ENCODE measurements around the gene ARL14EPL.

Gene ARL14EPL

DNA sequence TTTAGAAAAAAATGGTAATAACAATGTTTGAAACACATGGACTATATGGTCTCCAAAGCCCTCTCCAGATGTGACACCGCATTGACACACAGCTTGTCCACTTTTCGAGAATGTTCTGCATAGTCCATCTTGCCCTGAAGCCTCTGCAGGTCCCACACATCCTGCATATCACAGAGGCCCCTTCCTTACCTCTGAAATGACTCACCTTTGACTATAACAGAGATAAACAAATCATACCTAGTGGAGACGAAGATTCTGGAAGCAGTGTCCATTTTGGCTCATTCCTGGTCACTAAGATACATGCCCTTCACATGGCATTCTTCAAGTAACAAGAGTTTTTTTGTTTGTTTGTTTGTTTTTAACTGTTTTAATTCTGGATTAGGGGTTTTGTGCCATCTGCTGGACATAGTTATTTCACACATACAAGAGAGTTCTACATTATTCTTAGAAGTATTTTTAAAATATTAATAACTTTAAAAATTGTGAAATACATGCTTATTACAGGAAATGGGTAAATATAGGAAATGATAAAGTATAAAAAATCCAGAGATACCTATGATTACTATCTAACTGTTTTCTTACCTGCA, 5.1 kb downstream of the ARL14EPL start:
- Histone ChIP-seq H3K4me1 (ENCODE audit: control insufficient read depth, low read length) (peaks cover 56% of the 10 kb centered on the region), H3K4me3 (ENCODE audit: low read length) (no peak overlapping the region; the same call in 1 of the 2 replicates), H3K79me2 (ENCODE audit: control insufficient read depth, low read length) (no peaks in the 10 kb centered on the region), H3K9me2 (replicated peaks; ENCODE audit: control insufficient read depth, low read length) (no peaks in the 10 kb centered on the region), H3K36me3 (ENCODE audit: control insufficient read depth, low read length) (peaks cover 5% of the 10 kb centered on the region), H3K27me3 (ENCODE audit: control insufficient read depth, low read length) (no peaks in the 10 kb centered on the region), H3K27ac (ENCODE audit: low read depth, low read length) (peak overlapping the region; percentile 63), H4K20me1 (ENCODE audit: control insufficient read depth, insufficient read depth, low read depth, low read length) (no peaks in the 10 kb centered on the region), H3K4me2 (ENCODE audit: low read length) (peak overlapping the region; percentile 49), H3F3A (ENCODE audit: control insufficient read depth, insufficient read depth) (no peaks in the 10 kb centered on the region), H3K9me3 (ENCODE audit: control insufficient read depth, insufficient read depth, low read length) (no peaks in the 10 kb centered on the region)
- TF ChIP-seq EZH2phosphoT487 (IDR thresholded peaks at IDR 0.05; ENCODE audit: borderline replicate concordance, low read length), result no peak
- TF ChIP-seq, protein P1, sequence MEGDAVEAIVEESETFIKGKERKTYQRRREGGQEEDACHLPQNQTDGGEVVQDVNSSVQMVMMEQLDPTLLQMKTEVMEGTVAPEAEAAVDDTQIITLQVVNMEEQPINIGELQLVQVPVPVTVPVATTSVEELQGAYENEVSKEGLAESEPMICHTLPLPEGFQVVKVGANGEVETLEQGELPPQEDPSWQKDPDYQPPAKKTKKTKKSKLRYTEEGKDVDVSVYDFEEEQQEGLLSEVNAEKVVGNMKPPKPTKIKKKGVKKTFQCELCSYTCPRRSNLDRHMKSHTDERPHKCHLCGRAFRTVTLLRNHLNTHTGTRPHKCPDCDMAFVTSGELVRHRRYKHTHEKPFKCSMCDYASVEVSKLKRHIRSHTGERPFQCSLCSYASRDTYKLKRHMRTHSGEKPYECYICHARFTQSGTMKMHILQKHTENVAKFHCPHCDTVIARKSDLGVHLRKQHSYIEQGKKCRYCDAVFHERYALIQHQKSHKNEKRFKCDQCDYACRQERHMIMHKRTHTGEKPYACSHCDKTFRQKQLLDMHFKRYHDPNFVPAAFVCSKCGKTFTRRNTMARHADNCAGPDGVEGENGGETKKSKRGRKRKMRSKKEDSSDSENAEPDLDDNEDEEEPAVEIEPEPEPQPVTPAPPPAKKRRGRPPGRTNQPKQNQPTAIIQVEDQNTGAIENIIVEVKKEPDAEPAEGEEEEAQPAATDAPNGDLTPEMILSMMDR (IDR thresholded peaks at IDR 0.05; ENCODE audit: low read depth, low read length, poor library complexity, severe bottlenecking), result peak; percentile 35

DNA sequence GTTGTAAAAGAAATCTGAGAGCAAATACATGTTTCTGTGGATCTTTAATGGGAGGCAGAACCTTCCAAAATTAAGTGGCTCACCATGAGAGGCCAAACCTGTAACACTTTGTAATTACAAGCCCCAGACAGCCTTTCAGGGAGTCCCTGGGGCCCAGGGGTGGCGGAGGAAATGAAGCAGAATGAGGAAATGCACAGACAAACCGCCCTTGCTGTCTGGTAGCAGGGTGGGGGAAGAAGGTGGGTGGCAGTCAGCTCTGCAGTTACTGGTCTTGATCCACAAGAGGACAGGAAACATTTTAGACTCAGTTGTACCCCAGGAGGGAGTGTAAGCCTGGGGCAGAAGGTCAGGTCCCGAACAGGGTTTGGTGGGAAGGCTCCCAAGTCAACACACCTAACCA, 6.5 kb downstream of the ARL14EPL start:
- no peaks in the 10 kb centered on the region for H3F3A ChIP-seq (ENCODE audit: control insufficient read depth, insufficient read depth)
- peak overlapping the region; percentile 49 for H3K4me2 ChIP-seq (ENCODE audit: low read length)
- no peaks in the 10 kb centered on the region for H3K27me3 ChIP-seq (ENCODE audit: control insufficient read depth, low read length)
- no peak for TF ChIP-seq EZH2phosphoT487 (IDR thresholded peaks at IDR 0.05; ENCODE audit: borderline replicate concordance, low read length)
- TF ChIP-seq, protein P1 (IDR thresholded peaks at IDR 0.05; ENCODE audit: low read depth, low read length, poor library complexity, severe bottlenecking), result no peak
- H3K36me3 ChIP-seq (ENCODE audit: control insufficient read depth, low read length), result peaks cover 5% of the 10 kb centered on the region
- H4K20me1 ChIP-seq (ENCODE audit: control insufficient read depth, insufficient read depth, low read depth, low read length), result no peaks in the 10 kb centered on the region
- no peaks in the 10 kb centered on the region for H3K9me3 ChIP-seq (ENCODE audit: control insufficient read depth, insufficient read depth, low read length)
- H3K27ac ChIP-seq (ENCODE audit: low read depth, low read length), result peak overlapping the region; percentile 63
- H3K4me1 ChIP-seq (ENCODE audit: control insufficient read depth, low read length), result peaks cover 51% of the 10 kb centered on the region
- H3K4me3 ChIP-seq (ENCODE audit: low read length), result peak overlapping the region; percentile 27
- H3K9me2 ChIP-seq (replicated peaks; ENCODE audit: control insufficient read depth, low read length), result no peaks in the 10 kb centered on the region
- no peaks in the 10 kb centered on the region for H3K79me2 ChIP-seq (ENCODE audit: control insufficient read depth, low read length)

- peaks cover 31% of the 10 kb centered on the region for H3K4me1 ChIP-seq (ENCODE audit: control insufficient read depth, low read length)
- no peaks in the 10 kb centered on the region for H3K9me3 ChIP-seq (ENCODE audit: control insufficient read depth, insufficient read depth, low read length)
These were observed 10.1 kb downstream of the ARL14EPL start for GRCh38 chr5:116042375-116042774.

More at GRCh38 chr5:116042375-116042774, 10.1 kb downstream of the ARL14EPL start:
- Histone ChIP-seq H3K9me2 (replicated peaks; ENCODE audit: control insufficient read depth, low read length) (no peaks in the 10 kb centered on the region), H3K79me2 (ENCODE audit: control insufficient read depth, low read length) (no peaks in the 10 kb centered on the region), H4K20me1 (ENCODE audit: control insufficient read depth, insufficient read depth, low read depth, low read length) (no peaks in the 10 kb centered on the region), H3K36me3 (ENCODE audit: control insufficient read depth, low read length) (peaks cover 5% of the 10 kb centered on the region), H3K4me3 (ENCODE audit: low read length) (no peak overlapping the region), H3K4me2 (ENCODE audit: low read length) (no peak overlapping the region), H3K27ac (ENCODE audit: low read depth, low read length) (no peak overlapping the region), H3K27me3 (ENCODE audit: control insufficient read depth, low read length) (no peaks in the 10 kb centered on the region), H3F3A (ENCODE audit: control insufficient read depth, insufficient read depth) (no peaks in the 10 kb centered on the region)
- TF ChIP-seq, protein P1 (IDR thresholded peaks at IDR 0.05; ENCODE audit: low read depth, low read length, poor library complexity, severe bottlenecking), result no peak

Data from DOHH2 (cell line).